ENCODE results near the gene XIRP2.

XIRP2 gene

GRCh38 chr2:167126165-167126564 lies 237.9 kb downstream of the XIRP2 start:
- no peak overlapping the region for H3K4me3 ChIP-seq (replicated peaks; ENCODE audit: low read depth, low read length)
- no peak for DNase-seq (ENCODE audit: extremely low read depth, low read depth)
- TF ChIP-seq, protein P1, sequence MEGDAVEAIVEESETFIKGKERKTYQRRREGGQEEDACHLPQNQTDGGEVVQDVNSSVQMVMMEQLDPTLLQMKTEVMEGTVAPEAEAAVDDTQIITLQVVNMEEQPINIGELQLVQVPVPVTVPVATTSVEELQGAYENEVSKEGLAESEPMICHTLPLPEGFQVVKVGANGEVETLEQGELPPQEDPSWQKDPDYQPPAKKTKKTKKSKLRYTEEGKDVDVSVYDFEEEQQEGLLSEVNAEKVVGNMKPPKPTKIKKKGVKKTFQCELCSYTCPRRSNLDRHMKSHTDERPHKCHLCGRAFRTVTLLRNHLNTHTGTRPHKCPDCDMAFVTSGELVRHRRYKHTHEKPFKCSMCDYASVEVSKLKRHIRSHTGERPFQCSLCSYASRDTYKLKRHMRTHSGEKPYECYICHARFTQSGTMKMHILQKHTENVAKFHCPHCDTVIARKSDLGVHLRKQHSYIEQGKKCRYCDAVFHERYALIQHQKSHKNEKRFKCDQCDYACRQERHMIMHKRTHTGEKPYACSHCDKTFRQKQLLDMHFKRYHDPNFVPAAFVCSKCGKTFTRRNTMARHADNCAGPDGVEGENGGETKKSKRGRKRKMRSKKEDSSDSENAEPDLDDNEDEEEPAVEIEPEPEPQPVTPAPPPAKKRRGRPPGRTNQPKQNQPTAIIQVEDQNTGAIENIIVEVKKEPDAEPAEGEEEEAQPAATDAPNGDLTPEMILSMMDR (IDR thresholded peaks at IDR 0.05; ENCODE audit: low read depth, low read length, missing control alignments), result no peak

DNA sequence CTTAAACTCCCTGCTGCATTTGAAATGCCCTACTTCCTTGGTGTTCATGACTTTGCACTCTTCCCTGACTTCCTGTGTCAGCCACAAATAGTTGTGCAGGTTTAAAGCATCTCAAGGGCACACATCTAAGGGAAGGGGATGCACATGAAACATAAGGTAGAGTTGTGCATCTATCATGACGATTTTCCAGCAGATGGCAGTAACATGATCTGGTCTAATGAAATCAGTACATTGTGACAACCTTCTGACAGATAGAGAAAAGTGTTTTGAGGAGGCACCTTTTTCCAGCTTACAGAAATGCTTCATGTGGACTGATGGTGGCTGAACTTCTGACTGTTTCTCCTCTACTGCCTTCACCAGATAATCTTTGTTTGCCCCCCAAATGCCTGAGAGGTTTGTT lies 238.9 kb downstream of the XIRP2 start:
- H3K4me3 ChIP-seq (replicated peaks; ENCODE audit: low read depth, low read length), result no peak overlapping the region
- TF ChIP-seq, protein P1 (IDR thresholded peaks at IDR 0.05; ENCODE audit: low read depth, low read length, missing control alignments), result no peak
- no peak for DNase-seq (ENCODE audit: extremely low read depth, low read depth)

DNA sequence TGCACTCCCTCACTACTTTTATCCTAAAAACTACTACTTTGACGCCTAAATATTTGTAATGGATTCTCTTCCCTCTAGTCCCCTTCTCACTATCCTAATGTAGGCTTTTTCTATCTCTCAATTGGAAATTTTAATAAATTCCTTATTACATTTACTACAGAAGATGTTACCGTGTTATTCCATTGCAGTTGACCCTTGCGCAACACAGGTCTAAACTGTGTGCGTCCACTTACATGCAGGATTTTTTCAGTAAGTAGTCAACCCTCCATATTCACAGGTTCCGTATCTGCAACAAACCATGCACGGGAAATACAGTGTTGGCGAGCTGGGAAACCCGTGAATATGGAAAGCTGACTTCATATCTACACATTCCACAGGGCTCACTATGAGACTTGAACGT lies 239.8 kb downstream of the XIRP2 start:
- no peak for DNase-seq (ENCODE audit: extremely low read depth, low read depth)
- no peak overlapping the region for H3K4me3 ChIP-seq (replicated peaks; ENCODE audit: low read depth, low read length)
- TF ChIP-seq, protein P1 (IDR thresholded peaks at IDR 0.05; ENCODE audit: low read depth, low read length, missing control alignments), result no peak

GRCh38 chr2:167132066-167132465 lies 243.8 kb downstream of the XIRP2 start:
- TF ChIP-seq, protein P1 (IDR thresholded peaks at IDR 0.05; ENCODE audit: low read depth, low read length, missing control alignments), result no peak

GRCh38 chr2:167132906-167133555 lies 244.8 kb downstream of the XIRP2 start:
- TF ChIP-seq, protein P1 (IDR thresholded peaks at IDR 0.05; ENCODE audit: low read depth, low read length, missing control alignments), result no peak
- DNase-seq (ENCODE audit: extremely low read depth, low read depth), result no peak
- H3K4me3 ChIP-seq (replicated peaks; ENCODE audit: low read depth, low read length), result no peak overlapping the region

More at GRCh38 chr2:167132066-167132465, 243.8 kb downstream of the XIRP2 start:
- no peak for DNase-seq (ENCODE audit: extremely low read depth, low read depth)
- no peak overlapping the region for H3K4me3 ChIP-seq (replicated peaks; ENCODE audit: low read depth, low read length)

- DNase-seq (ENCODE audit: extremely low read depth, low read depth), result no peak
- H3K4me3 ChIP-seq (replicated peaks; ENCODE audit: low read depth, low read length), result no peak overlapping the region
- TF ChIP-seq, protein P1 (IDR thresholded peaks at IDR 0.05; ENCODE audit: low read depth, low read length, missing control alignments), result no peak
These were observed 245.3 kb downstream of the XIRP2 start for GRCh38 chr2:167133614-167134013.

All from HFF-Myc (cell line).